Stimulated activated CD4-positive, alpha-beta T cell treated with anti-CD3 and anti-CD28 coated beads, TNF-alpha, amount 100 ng/mL, for 48 hours (primary cell): ENCODE results near the gene GRB14.
"Not testable (repeated sequence)": the region's sequence is repeated elsewhere in the genome, so short reads cannot be mapped to it uniquely, and the experiment has no call there.

Experiments used
- DNase-seq, 3 donors: peaks; one replicate each; pipeline ENCODE4 v3.0.0-alpha.2; 2020; ENCODE audit warnings: low read depth in 3 of 3

GRB14 gene

DNA sequence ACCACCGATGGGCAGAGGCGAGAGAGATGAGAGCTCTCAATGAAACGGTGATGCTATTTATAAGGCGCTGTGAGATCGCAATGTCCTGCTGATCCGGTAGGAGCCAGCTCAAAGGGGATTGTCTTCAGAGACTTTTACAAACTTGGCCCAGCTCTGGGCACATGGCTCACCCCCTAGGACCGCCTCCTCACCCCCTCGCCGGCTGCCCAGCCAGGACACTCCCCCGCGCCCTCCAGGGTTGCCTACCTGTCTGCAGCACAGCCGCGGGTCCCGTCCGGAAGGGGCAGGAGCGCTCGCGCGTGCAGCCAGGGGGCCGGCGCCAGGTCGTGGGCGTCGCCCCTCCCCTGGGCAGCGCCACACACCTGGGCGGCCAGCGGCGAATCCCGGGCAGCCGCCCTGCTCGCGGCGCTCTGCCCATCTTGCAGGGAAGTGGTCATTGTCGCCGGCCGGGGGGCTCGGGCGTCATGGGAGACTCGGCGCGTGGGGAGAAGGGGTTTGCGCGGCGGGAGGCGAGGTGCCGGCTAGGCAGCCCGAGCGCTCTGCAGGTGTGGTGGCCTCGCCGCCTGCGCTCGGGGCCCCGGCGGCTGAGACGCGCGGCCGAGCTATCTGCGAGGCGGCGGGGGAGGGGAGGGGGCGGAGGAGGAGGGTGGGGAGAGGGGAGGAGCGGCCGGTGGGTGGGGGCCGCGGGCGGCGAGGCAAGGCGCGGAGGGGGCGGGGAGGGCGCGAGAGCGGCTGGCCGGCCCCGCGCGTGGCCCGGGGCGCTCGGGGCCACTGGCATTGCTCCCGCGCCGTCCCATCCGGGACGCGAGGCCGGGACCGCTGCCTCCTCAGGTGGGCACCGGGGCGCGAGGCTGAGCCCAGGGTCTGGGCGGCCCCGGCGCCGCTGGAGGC is at the start of gene GRB14:
GRB14 (minus strand) TSS at position 610 of the 891 bp plus-strand sequence; CDS start at position 437, 173 bp downstream.
- DNase-seq = no peak

DNA sequence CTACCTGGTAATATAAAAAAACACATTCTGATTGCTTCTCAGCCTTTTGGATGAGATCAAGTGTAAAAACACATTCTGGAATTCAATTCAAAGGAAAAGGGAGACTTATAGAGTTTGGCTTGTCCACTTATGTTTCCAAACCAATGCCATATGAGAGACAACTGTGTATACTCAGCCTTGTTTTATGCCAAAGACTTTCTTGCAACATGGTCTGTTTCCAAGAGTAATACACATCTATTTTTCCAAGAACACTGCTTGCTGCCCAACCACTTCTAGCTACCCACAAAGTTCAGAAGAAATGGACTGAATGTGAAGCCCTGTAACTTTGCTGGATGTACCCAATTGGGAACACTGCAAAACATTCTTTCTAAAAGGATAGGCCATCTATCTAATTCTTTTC is 48.0 kb upstream of the GRB14 start:
- no peak for DNase-seq

DNA sequence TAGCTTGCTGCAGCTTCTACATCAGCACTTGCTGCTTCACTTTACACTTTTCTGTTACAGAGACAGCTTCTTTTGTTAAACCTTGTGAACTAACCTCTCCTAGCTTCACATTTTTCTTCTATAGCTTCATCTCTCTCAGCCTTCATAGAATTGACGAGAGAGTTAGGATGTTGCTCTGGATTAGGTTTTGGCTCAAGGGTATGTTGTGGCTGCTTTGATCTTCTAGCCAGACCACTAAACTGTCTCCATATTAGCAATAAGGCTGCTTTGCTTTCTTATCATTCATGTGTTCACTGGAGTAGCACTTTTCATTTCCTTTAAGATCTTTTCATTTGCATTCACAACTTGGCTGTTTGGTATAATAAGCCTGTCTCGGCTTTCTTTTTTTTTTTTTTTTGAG is 46.3 kb upstream of the GRB14 start:
- no peak for DNase-seq

DNA sequence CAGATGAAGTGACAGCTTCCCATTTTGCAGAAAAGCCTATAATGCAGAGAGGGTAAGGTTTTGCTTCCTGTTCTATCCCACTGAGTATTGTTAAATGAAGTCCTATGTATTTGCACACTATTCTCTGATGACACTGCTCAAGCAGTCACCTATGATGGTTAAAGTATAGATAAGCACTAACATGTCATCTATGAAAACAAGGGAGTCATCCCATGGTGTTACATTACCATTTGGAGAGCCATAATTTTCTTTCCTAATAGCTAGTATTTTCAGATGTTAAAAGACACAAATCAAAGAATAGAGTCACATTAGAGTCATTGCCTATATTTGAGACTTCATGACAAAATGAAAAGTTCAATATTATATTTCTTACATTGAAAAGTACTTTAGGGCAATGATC is 42.8 kb upstream of the GRB14 start:
- no peak for DNase-seq

DNA sequence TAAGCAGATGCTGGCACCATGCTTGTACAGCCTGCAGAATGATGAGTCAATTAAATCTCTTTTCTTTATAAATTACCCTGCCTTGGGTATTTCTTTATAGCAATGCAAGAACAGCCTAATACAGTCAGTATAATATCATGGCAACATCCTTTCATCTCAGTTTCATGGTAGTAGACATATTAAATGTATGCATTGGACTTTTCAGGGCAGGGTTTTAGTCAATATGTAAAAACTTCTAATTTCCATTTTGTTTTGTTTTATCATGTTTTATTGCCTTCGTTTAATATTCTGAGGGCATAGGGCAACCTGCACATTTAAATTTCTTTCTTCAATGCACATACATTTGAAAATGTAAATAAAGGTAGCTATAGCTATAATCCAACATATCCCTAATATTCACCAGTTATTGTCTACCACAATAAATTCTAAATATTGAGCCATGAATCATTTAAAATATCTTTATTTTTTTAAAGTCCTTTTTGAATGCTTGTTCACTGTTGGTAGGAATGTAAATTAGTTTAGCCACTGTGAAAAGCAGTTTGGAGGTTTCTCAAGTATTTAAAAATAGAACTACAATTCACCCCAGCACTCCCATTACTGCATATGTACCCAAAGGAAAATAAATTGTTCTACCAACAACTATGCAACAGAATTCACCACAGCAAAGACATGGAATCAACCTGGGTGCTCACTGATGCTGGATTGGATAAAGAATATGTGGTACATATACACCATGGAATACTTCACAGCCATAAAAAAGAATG is 41.8 kb upstream of the GRB14 start:
- DNase-seq = no peak

DNA sequence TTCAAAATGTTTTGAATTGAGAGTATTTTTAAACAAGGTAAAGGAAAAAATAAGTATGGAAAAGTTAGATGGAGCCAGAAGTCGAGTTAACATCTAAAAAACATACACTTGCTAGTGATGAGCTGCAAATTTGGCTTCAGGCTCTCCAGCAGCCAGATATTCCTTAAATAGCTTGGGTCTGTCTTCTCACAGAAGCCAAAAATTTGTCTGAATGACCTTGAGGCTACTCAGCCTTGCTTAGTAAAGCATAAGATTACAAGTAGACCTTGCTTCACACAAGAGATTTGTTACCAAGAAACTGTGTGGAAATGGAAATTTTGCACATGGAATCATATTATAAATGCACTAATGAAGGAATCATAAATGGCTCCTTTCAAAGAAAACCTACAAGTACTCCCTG is 40.8 kb upstream of the GRB14 start:
- no peak for DNase-seq

DNA sequence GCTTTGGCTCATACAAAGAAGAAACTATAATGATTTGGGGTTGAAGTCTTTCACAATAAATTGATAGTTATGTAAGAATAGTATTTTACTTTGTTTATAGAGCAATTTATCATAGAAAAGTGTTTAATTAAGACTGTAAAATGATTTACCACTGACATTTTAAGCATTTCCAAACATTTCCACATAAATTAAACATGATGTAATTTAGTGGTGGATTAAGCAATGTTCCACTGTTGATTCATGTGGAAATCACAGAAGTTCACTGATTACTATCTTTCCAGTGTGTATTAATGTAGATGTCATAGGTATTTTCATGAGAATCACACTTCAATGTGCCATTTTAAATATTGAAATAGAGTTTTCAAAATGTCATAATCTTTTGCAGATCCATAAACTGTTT is 40.1 kb upstream of the GRB14 start:
- DNase-seq = no peak

DNA sequence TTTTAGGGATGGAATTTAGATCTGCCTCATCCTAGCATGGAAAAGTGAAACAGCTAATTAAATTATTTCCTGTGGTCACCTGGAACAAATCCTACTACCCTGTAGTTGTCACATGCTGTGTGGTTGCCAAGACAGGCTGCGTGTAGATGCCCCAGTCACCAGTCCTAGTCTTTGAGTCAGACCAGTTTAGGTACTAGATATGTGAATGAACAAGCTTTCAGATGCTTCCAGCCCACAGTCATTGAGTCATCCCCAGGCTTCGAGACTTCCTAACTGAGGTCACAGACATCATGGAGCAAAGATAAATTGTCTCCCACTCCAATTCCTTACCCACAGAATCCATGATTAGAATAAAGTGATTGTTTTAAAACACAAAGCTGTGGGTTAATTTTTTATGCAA is 35.8 kb upstream of the GRB14 start:
- no peak for DNase-seq

DNA sequence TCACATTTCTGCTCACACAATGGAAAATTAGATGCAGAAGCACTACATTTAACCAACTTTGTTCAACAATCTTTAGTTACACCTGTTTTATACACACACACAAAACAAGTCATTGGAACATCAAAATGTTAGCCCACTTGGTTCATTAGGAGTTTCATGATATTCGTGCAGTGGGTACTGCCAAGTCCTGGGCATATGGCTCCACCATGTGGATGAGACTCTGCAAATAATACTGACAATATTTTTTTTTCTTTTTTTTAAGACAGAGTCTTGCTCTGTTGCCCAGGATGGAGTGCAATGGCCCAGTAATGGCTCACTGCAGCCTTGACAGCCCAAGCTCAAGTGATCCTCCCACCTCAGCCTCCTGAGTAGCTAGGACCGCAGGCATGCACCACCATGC is 34.5 kb upstream of the GRB14 start:
- no peak for DNase-seq

DNA sequence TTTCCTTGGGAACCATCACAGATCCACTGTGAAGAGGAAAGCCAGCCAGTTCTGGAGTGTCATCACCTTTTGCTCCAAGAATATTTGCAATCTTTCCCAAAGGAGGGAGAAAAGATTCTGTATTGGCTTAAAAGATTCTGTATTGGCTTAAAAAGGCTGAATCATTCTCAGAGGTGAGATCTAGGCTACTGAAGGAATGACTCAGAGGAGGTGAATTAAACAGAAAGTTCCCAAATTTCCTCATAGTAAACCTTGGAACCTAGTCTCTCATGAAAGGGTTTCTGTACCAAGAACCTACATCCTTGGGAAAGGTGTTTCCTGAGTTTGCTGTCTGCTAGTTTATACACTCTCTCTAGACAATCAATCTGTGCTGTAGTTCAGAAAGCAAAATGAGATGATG is 34.1 kb upstream of the GRB14 start:
- no peak for DNase-seq

DNA sequence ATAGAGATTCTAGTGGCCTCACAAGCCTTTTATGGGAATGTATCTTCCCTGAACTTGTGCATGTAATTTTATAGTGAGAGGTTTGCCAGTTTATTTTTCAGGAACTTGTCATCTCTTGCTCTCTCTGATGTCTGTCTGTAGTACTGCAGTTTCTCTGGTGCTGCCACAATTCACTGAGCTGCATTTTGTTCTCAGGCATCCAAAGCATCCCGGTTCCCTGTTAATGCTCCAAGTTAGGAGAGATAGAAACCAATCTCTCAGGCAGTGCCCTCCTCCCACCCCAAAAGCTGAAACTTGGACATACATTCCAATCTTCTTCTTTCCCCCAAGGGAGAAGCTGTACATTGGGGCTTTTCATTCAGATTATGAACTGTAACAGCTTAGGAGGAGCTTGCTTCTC is 30.1 kb upstream of the GRB14 start:
- no peak for DNase-seq

DNA sequence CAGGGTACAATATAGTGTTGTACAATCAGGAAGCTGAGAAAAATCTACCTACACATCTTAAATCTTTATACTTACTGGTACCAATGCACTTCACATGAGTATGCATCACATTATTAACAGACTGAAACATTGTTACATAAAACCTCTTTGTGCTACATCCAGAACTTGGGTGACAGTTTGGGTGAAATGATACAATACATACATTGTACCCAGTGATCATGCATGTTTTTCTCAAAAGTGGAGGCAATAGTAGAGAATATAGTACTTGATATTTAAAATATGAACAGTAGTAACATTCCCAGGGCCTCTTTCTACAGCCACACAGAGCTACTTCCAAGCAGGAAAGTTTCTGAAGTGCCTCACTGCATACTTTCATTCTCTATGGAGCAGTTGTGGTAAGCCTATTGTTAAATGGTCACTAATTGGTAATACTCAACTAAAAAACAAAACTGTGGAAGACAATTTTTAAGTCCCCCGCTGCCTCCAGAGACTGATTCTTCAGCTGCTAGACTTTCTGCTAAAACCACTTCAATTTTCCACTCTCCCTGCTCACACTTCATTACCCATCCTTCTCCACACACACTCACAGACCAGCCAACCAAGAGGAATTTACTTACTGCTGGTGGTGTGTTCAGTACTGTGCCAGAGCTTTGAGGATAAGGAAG is 22.9 kb upstream of the GRB14 start:
- DNase-seq = no peak

DNA sequence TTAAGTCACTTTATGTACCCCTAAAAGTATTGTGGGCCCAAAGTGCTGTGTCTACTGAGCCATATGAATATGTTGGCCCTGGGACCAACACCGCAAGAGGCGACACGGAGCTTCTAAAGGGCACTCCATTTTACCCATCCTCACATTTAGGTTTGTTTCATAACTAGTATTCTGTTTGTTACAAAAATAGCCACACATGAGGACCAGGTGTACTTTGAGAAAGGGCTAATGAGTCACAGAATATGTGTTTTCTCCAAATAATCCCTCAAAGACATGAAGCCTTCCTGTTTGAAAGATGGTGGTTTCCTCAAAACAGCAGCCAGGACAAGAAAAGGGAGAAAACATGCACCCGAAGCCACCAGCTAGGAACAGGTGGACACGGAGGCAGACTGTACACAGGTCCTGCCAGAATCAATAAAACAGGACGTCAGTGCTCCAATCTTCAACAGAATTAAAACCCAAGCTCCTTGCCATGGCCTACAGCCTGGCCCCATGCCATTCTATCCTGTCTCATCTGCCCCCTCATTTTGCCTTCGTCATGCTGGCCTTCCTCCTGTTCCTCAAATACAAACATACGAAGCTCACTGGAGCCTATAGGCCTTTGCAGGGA is 21.8 kb upstream of the GRB14 start:
- DNase-seq = no peak

DNA sequence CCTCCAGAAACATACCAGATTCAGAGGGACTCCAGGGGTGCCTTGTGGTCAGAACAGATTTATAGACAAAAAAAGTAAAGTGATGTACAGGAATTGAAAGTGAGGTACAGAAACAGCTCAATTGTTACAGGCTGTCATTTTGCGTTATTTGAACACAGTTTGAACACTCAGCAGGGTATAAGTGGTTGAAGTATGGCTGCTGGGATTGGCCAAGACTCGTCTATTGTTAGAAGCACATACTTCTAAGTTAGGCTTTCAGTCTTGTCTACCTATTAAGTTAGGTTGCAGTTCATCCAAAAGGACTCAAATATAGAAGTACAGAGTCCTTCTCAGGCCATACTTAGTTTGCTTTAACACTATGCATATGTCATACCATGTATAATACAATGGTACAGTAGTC is 21.0 kb upstream of the GRB14 start:
- DNase-seq = no peak

DNA sequence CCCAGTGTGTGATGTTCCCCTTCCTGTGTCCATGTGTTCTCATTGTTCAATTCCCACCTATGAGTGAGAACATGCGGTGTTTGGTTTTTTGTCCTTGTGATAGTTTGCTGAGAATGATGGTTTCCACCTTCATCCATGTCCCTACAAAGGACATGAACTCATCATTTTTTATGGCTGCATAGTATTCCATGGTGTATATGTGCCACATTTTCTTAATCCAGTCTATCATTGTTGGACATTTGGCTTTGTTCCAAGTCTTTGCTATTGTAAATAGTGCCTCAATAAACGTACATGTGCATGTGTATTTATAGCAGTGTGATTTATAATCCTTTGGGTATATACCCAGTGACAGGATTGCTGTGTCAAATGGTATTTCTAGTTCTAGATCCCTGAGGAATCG is 7.0 kb upstream of the GRB14 start:
- DNase-seq = not testable (repeated sequence)

DNA sequence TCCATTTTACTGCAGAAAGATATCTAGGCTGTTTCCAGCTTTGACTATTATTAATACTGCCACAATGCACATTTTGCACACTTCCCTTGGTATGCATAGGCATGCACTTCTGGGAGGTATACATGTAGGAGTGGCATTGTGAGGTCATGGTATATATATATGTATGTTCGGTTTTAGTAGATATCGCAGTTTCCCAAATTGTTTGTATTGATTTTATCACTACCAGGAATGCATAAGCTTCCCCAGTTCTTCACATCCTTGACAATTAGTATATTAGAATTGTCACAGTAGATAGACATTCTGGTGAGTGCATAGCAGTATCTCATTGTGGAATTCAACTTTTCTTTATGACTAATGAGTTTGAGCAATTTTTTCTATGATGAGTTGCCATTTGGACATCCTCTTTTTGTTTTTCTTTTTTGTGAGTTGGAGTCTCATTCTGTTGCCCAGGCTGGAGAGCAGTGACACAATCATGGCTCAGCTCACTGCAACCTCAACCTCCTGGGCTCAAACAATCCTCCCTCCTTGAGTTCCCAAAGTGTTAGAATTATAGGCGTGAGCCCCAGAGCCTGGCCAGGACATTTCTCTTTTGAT is 4.2 kb upstream of the GRB14 start:
- no peak for DNase-seq

DNA sequence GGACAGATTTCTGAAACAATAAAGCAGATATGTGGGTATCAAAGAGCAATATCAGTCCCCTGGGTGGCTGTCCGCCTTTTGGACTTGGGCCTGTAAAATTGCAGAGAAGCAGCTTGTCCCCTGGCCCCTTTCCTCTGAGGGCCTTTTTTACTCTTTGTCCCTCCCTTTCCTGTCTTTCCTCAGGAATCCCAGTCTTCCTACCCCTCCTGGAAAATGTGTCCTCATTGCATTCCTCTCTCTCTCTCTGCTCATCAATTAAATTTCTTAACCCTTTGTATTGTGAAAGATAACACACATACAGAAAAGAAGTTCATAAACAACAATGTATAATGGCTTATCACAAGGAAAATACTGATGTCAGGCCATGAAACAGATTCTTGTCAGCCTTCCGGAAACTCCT is 3.0 kb upstream of the GRB14 start:
- no peak for DNase-seq

DNA sequence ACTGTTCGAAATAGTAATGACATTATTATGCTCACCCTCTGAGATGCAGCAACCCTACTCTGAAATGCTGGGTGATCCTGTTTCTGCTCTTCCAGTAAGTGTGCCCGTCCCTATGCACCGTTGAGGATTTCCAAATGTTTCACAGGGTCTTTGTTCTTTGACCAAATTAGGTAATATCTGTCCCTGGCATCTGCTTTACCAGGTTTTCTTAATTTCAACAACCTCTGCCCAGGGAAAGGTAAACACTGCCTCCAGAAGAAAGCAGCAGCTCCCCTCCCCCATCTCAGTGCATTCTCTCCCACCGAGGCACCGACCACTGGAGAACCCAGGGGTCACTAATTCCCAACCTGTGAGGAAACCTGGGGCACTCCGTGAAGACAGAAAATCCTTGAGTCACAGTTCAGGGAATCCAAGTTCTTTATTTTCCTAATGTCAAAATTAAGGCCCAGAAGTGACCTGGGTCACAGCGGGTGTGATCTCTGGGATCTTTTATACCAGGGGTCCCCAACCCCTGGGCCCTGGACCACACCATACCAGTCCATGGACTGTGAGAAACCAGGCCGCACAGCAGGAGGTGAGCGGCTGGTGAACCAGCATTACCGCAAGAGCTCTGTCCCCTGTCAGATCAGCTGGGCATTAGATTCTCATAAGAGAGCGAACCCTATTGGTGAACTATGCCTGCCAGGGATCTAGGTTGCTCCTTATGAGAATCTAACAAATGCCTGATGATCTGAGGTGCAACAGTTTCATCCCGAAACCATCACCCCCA is 1.2 kb upstream of the GRB14 start:
- no peak for DNase-seq

DNA sequence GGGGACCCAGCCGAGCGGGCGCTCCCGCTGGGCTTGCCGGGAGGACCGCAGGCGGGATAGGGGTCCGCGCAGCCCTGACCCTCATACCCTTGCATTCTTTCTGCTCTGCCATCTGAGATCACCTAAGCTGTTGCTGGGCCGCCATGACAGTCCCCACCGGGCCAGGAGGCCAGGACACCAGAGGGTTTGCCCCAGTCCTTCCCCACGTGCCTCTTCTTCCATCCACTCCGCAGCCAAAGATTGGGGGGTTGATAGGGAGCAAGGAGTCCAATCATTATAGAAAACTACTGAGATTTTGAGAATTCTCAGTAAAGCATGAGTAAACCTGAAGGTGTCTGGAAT is 453 bp upstream of the GRB14 start:
- no peak for DNase-seq

DNA sequence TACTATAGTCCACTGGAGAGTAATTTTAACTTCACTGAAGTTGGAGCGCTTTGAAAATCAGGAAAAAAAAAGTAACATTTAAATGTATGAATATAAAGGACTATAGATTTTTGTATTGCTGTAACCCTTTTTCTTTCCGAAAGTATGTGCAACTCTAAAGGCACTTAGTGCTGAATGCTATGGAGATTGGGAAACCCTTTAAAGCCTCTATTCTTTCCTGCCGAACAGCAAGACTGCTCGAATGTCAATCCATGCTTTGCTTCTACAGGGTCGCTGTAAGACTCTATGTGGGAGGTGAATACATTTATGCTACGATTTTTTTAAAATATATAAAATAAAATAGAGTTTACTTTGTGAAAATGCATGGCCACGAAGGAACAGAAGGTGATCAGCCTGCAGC is 825 bp downstream of the GRB14 start:
- no peak for DNase-seq

DNA sequence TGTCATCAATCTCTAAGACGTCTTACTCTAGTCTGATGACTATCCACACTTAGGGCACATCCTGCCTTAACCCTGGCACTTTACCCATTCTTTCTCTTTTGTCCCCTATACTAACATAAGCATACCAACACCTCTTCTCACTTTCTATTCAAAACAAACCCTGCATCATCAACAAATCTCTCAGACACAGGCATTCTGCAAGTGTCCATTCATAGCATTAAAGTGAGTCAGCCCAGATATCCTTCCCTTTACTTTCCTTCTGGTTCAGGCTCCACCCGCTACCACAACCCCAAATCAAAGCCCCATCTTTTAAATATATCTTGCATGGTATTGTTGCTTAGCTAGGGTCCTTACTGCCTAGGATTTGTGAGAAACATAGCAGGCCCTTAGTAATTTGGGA is 3.8 kb downstream of the GRB14 start:
- no peak for DNase-seq
